GM18499 (cell line): Measurements from ENCODE around the gene LHX4.

Experiments used
- ATAC-seq: cut with Tn5 transposase; IDR thresholded peaks from one replicate; pipeline ENCODE4 v1.9.1; 2021; ENCODE audit warnings: moderate number of reproducible peaks; ENCODE audit not compliant: insufficient read depth, unreplicated experiment

The LHX4 gene

DNA sequence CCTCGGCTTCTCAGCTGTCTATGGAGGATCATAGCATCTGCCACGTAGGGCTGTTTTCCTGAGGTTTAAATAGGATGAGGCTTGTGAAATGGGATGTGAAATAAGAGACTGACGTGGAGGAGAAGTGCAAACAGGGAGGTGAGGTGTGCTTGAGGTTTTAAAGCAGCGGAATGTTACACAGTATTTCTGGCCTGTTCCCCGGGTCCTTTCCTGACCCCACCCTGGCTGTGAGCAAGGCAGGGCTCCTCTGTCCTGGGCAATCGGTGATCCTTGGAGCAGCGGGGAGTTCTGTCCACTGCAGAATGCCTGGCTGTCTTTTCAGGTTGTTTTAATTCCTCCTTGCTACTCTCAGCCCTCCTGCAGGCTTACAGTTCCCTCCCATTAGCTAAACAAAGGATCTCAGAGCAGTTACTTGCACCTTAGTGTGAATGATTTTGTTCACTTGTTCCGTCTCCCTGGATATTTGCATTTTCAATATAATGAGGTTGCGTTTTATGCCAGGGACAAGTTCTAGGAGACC is 38.6 kb downstream of the LHX4 start:
- no peak for ATAC-seq

DNA sequence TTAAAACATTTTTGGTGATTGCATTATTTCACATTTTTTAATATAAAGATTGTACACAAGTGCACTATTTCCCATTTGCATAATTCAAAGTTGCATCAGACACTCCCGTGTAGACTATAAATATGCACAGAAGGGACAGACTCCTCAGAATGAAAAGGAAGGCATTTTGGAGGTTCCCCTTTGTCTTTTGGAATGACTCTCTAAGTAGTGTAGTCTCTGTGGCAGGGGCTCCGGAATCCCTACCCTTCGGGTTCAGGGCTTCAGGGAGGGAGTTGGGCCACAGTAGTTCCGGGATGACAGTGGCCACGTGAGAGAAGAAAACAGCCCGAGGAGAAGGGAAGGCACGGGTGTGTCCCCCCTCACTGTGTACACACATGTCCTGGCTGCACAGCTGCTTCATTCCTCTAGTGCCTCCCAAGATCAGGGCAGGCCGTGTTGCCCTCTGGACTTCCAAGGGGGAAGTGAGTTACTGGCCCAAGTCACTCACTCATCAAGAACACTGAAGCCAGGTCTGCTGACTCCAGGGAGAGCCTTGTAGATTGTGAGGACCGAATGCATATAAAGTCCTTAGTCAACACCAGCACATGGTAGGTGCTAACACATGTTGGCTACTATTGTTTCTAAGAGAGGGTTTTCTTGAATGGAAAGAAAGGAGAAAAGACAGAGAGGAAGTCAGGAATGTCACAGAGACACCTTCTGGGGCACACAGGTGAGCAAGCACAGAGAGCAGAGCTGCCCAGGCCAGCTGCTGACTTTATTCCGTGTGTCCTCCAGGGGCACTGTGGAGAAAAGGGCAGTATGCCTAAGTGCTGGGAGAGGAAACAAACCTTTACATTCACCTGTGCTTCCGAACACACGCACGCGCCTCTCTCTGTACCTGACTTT is 39.8 kb downstream of the LHX4 start:
- no peak for ATAC-seq

DNA sequence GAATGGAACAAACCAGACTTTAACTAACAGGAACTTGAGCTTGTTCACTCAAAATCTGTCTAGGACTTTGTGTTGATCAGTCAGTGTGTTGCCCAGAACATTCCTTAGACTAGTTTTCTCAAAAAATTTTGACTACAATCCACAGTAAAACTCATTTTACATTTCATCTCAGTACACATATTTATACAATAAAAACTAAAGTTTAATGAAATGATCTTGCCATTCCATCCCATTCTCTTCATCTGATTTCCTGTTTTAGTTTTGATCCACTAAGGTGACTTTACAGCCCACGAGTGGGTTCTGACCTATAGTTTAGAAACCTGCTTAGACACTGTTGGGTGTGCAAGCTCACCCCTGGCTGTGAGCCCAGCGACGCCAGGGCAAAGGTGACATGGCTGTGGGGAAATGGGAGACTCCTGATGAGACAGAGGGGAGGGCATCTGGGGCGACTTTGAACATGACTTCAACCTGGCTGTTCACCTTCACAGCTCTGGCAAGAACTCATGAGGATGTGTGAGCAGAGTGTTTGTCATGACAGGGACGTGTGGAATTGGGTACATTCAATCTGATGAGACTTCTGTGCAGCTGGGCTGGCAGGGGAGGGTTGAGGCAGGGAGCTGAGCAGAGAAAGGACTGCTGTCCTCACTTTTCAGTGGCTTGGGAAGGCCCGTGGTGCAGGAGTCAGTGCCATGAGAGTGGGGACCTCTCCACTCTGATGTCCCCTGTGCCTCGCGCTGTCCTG is 40.6 kb downstream of the LHX4 start:
- ATAC-seq: no peak

DNA sequence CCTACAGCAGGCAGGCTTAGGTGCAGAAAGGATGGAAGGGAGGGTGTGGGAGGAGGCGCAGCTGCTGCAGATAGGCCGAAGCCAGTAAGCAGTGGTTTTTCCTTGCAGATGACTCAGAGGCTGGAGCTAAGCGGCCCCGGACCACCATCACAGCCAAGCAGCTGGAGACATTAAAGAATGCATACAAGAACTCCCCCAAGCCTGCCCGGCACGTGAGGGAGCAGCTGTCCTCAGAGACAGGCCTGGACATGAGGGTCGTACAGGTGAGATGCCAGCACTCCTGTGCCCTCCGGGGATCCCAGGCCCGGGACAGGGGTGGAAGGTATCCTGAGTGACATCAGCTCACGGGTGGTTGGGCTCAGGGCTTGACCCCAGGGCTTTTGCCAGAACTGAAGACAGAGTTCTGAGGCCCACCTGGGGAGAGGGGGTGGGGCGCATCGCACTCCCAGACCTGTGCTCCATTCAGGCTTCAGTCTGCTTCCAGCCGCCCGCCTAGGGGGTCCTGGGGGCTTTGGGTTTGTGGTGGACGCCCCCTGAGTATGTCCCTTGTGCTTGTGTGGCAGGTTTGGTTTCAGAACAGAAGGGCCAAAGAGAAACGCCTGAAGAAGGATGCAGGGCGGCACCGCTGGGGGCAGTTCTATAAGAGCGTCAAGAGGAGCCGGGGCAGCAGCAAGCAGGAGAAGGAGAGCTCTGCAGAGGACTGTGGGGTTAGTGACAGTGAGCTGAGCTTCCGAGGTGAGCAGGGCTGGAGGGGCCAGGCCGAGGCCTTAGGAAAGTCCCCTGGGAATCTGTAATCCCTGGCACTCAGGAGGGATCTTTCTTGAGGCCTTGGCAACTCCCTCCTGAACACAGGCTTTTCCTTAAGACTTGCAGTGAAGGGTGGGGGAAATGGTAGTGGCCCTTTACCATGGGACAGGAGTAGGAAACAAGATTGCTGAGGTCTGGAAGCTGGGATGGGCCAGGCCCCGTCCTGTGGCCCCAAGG is 41.5 kb downstream of the LHX4 start:
- ATAC-seq: no peak

DNA sequence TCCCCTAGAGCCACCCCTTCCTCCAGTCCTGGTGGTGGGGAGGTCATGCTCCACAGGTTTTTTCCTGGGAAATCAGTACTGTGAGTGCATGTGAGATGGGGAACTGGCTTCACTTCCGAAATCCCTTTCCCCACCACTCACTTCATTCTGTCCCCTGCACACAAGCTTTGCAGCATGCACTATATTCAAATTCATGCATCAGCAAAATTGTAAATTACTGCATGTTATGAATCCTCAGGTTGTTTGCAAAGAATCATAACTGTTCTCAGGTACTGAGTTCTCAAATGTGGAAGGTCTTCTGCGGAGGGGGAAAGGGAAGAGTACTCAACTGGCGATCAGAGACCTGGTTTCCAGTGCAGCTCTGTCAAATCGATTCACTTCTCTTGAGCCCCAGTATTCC is 42.3 kb downstream of the LHX4 start:
- ATAC-seq: no peak

DNA sequence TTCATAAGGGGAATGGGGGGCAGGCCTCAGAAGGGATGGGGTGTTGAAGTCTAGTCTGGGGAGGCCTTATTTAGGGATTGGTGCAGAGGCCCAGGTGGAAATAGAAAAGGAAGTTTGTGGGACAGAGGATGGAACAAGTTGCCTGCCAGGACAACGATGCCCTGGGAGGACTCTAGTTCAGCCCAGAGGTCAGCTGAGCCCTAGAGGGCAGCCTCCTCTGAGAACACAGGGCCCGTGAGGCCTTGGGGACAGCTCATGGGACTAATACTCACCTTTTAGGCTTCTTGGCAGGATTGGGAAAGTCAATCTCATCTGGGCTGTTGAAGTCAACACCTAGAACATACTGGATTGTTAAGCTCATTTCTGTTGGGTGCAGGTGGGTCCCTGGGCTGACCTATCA is 43.0 kb downstream of the LHX4 start:
- ATAC-seq: no peak

DNA sequence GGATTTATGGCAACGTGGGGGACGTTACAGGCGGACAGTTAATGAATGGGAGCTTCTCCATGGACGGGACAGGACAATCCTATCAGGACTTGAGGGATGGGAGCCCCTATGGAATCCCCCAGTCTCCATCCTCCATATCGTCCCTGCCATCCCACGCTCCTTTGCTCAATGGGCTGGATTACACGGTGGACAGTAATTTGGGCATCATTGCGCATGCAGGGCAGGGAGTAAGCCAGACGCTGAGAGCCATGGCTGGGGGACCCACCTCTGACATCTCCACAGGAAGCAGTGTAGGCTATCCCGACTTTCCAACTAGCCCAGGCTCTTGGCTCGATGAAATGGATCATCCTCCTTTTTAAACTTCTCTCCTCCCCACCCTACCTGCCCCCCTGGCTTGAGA is 44.2 kb downstream of the LHX4 start:
- no peak for ATAC-seq

DNA sequence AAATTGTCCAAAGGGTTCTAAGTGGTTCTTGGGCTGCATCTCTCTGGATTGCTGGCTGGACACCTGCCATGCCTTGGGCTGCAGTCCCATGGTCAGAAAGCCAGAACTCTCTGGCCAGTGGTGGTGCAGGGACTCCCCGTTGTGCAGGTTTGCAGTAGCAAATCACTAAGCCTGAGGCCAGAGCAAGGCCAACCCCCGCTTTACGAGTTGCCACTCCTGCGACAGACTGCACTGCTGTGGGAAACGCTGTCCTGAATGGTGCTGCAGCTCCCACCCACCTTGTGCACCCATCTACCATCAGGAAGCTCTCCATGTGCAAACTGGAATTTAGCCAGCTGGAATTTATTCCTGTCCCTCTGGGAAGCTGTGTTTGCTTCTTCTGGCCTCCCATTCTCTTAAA is 45.7 kb downstream of the LHX4 start:
- no peak for ATAC-seq

DNA sequence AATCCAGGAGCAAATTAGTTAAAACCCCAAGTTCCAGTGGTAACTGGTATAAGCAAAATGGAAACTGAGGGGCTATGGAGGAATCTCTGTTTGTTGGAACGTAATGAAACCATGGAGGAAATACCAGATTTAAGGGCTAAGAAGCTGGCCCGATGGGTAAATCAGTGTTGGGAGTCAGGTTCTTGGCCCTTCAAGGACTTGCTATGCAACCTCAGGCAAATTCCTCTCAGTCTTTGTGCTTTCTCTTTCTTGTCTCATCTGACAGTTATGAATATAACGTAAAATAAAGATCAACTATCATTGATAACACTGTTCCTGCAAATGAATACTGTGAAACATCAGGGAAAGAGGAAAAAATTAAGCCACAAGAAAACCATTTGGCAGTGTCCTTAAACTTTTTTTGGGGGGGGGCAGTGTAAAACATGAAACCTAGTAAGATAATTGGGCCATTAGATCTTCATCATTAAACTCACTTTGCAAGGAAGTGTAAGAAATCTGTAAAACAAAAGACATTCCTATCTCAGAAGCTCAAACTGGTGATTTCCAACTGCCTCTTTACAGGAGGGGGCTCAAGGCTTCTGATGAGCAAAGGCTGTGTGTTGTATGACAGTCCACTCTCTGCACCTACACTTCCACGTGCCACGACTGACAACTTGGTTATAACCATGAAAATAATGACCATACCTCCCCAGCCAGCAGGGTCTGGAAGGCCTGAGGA is 47.6 kb downstream of the LHX4 start:
- no peak for ATAC-seq

DNA sequence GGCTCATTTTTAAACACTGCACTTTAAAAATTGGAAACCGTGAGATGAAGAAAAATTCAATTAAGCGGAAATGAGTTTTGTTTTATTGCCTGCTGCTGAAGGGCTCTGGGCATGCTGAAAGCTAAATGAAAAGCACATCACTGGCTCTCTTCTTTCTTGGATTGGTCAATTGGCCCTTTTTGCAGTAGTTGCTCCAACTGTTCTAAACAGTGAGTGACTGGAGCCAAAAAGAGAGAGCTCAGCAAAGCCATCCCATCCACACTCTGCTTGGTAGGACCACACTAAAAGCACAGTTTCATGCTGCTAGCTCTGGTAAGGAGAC is 48.1 kb downstream of the LHX4 start:
- no peak for ATAC-seq

DNA sequence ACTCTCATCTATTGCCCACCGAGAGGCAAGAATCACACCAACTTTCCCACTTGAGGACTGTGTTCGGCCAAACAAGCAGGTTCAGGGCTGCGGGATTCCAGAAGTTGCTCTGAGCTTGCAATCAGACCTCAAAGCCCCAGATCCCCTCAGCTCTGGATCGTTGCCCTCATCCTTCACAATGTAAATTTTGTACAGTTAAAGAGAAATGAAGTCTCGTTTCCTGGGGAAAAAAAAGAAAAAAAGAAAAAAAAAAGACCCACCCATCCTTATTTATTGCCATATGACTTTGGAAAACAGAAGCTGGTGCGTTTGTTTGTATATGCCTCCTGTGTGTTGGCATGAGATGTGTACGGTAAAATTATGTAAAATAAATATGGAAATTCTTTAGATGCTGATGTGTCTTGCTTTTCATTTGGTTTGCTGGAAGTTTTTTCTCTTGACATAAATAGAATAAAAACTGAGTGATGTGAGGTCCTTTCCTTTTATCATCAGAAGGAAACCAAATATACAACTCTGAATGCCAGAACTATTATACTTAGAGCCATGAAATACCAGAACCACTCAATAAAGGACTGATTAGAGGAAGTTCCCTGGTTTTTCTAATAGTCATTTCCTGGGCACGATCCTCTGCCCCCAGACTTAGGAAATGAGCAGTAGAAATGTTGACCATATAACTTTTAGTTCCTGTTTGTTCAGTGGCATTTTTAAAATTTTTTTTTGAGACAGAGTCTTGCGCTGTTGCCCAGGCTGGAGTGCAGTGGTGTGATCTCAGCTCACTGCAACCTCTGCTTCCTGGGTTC is 48.7 kb downstream of the LHX4 start:
- ATAC-seq: no peak

DNA sequence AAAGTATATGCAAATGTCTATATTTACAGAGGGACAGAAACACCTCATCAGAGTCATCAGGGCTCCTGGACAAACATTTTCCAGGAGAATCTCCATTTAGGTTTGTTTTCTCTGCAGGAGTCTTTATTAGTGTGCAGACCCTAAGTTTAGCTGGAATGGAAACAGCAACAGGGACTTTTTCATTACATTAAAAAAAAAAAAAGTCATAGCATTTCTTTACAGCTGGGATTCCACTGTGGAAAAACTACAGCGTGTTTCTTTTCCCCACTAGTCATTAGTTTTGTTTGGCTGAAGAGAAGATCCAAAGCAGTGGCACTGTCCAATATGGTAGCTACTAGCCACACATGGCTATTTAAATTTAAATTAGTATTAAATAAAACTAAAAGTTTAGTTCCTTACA is 49.6 kb downstream of the LHX4 start:
- no peak for ATAC-seq

DNA sequence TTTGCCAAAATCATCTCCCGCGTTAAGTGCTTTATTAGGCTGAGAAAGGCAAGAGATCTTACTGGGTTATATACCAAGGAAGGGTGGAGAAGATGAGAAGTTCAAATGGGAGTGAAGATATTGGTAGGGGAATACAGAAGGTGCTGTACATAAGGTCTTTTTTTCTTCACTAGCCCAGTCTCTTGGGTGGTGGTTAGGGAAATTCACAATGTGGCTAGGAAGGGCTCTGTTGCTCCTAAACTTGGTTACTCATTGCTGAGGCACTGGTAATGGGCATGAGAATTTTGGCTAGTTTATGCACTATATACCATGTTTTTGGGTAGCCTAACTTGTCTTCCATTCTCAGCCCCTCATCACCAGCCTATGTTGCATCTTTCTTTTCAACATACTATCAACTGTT is 50.6 kb downstream of the LHX4 start:
- no peak for ATAC-seq

DNA sequence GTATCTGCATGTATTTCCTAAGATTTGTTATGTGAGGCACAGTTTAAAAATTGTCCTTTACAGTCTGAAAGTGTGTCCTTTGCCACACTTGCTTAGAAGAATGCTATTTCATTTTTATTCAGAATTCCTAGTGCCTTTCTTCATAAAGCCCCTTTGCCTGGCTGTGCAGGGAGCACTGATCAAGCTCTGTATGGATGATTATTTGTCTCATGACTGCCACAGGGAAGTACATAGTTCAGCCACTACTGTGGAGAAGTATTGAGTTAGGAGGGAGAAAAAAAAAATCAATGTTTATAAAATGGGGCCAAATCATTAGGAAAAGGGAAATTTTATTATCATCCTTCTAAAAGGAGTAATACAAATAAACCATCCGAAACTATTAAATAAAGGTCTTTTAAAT is 51.4 kb downstream of the LHX4 start:
- no peak for ATAC-seq

DNA sequence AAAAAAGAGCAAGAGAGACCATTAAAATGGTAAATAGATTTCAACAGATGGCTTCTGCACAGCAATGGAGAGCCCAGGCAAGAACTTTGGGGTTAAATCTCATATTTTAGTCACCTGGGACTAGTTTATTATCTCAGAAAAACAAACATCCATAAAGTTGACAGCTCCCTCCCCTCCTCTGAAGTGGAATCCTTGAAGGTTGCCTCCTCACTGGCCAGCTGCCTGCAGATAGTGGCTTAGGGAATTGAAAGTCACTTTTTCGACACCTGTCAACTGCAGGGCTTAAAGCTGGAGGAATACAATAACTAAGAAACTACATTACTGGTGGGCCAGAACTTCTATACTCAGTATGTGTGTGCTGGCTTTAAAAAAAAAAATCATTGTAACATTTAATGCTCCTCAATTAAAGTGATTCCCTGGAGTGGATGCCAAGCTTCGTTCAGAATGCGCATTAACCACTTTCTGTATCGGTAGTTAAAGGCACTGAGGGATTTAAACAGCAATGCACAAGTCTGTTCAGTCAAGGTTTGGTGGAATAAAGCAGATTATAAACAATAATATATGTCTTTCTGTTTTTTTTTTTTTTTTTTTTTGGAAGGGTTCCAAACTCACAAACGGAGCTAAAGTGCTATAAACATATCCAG is 52.5 kb downstream of the LHX4 start:
- no peak for ATAC-seq

DNA sequence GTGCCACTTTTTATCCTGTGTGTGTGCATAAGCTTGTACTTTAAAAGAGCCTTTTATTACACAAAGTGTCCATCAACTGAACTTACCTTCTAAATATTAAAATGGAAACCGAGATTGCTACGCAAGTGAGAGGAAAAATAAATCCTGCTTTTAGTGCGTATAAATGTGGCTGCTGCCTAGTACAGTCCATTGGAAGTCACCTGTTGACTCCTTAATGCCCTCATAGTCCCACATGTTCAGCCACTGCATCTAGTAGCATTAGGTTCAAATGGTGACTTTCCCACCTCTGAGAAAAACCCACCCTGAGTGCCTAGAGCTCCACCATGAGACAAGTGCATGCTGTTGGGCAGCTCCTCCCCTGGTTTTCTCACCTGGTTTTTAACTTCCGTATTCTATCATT is 53.0 kb downstream of the LHX4 start:
- no peak for ATAC-seq

DNA sequence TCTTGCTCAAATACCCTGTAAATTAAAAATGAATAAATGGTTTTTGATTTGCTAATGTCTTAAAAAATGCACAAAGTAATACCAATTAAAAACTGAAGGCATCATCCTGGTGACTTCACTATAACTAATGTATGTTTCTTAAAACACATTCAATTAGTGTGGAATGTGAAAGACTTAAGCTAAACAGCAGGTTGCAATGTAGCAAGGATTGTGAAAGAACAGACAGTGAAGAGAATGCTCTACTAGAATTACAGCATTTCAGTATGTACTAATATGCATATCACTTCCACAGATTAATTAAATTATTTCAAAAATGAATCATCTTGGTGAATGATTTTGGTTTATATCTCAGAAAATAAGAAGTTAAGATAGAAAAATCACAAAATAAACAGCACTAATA is 56.4 kb downstream of the LHX4 start:
- ATAC-seq: no peak

DNA sequence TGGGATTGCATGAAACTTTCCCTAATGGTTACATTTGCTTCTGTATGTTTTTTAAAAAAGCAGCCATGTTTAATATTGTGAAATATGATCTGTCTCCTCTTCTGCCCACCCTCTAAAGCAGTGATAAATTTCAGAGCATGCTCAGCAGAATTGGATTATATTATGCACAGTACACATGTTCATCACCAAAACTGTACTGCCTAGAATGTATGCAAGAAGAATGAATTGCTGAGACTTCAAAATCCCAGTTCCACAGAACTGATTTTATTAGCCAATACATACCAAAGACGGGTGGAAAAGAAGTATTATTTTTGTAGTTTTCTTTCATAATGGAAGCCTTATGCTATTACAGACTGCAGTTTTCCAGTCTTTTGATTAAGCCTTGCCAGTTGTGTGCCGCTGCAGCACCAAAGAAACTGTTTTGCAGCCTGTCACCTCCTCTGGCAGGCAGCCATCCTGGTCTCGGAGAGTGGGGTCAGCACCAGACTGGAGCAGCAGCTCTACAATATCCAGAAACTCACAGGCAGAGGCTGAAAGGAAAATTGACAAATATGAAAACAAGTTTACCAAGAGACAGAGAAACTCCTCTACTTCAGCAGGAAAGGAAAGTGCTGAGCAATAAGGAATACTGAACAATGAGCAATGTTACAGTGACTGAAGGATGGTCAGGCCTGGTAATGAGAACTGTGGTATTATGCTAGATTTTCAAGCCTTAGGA is 58.1 kb downstream of the LHX4 start:
- no peak for ATAC-seq
